Spinal cord (tissue), 10 donors: ENCODE results near the gene LCE1B. TPM values are rescaled to one million over a fixed set of nuclear protein-coding genes. Genes with fewer than 3 reads are reported as not detected.

Source experiments
- DNase-seq, 6 donors: peaks; one replicate each; pipeline versions ENCODE4 v3.0.0 to v3.0.0-alpha.2; 2013 to 2015; ENCODE audit warnings: low spot score in 6 of 6, low read depth in 4 of 6
- H3K27ac ChIP-seq: one replicate; pipeline ENCODE4 v1.5.1; 2013; ENCODE audit warnings: low read depth, low read length, control low read depth
- H3K27me3 ChIP-seq: one replicate; pipeline ENCODE4 v1.6.1; 2013; ENCODE audit warnings: low read length; ENCODE audit not compliant: control insufficient read depth, insufficient read depth
- H3K36me3 ChIP-seq: one replicate; pipeline ENCODE4 v1.6.1; 2013; ENCODE audit warnings: low read length; ENCODE audit not compliant: control insufficient read depth, insufficient read depth
- H3K4me1 ChIP-seq: one replicate; pipeline ENCODE4 v1.6.1; 2013; ENCODE audit warnings: low read length; ENCODE audit not compliant: control insufficient read depth, insufficient read depth
- H3K4me3 ChIP-seq: one replicate; pipeline ENCODE4 v1.5.1; 2013; ENCODE audit warnings: low read depth, low read length, control low read depth
- H3K9me3 ChIP-seq: one replicate; pipeline ENCODE4 v1.6.1; 2013; ENCODE audit warnings: low read length; ENCODE audit not compliant: control insufficient read depth, insufficient read depth
- WGBS: methylation state at CpG from one replicate; pipeline ENCODE4 v1.1.5; 2013; ENCODE audit warnings: missing lambda C conversion rate; ENCODE audit not compliant: insufficient coverage; 5-methylcytosine and 5-hydroxymethylcytosine counted together
- polyA plus RNA-seq, 2 donors: library from polyadenylated mRNA; unstranded; fragments of 120-200 nt; gene quantifications; one replicate each; pipeline ENCODE4 v1.2.1, GENCODE V29; 2013; ENCODE audit not compliant: insufficient read length in 2 of 2
- total RNA-seq, 2 donors: library from RNA; depleted of rRNA in 1 of 2; stranded (reverse); fragments of 120-200 nt in 1 of 2; fragments of >200 nt in 1 of 2; gene quantifications; one replicate each; pipeline versions ENCODE4 v1.2.3 to v1.2.4, GENCODE V29; 2013 to 2014
- donor health status: healthy.

Gene LCE1B
- total and polyA plus RNA-seq, 4 donors = not detected

DNA sequence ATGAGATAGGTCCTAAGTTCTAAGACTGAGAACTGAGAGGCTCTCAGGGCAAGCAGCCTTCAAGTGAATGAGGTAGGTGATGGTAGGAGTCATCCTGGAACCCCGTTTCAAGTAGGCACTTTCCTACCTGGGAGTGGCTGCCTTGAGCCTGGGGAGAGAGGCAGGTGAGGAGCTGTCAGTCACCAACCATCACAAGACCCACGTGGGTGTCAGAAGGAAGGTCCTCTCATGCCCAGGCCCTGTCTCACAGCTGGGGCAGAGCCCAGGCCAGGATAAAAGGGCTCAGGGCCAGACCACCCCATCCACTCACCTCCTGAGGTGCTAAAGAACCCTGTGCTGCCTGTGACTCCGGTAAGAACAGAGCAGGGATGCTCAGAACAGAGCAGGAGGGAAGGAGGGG, 15.3 kb upstream of the LCE1B start, which contains the start of gene LCE1D:
TSS of gene LCE1D (plus strand) at position 301 of the 400 bp plus-strand sequence. CDS start 1,074 bp downstream, outside the sequence.
- WGBS = 60% methylated on average over 1 of the region's 3 CpGs
- H3K4me3 ChIP-seq = no peak within 1 kb of the TSS
- H3K27me3 ChIP-seq = no peaks in the 10 kb centered on the region
- no peaks in the 10 kb centered on the region for H3K36me3 ChIP-seq
- no peak within 1 kb of the TSS for H3K27ac ChIP-seq
- H3K4me1 ChIP-seq = peaks cover 10% of the 10 kb centered on the region
- no peak for DNase-seq
- H3K9me3 ChIP-seq = no peaks in the 10 kb centered on the region

DNA sequence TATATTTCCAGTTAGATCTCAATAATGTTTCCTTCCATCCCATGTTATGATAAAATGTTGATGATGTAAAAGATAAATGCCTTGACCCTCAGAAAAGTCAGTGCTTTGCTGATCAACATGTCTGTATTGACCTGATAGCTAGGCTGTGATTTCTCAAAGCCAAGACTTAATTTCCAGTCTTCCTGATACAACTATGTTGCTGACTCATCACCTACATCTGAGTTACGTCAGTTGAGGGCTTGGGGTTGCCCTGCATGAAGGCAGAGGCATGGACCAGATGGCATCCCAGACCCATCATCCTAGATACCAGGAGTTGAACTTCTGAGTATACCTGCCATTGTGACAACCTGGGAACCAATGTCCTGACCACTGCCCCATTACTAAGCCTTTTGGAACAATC, 10.4 kb upstream of the LCE1B start:
- no peak overlapping the region for H3K27ac ChIP-seq
- no peaks in the 10 kb centered on the region for H3K27me3 ChIP-seq
- H3K9me3 ChIP-seq = no peaks in the 10 kb centered on the region
- H3K36me3 ChIP-seq = no peaks in the 10 kb centered on the region
- peaks cover 9% of the 10 kb centered on the region for H3K4me1 ChIP-seq
- 100% methylated on average over 1 of the region's 1 CpG for whole genome bisulfite sequencing
- no peak for DNase-seq
- H3K4me3 ChIP-seq = no peak overlapping the region

DNA sequence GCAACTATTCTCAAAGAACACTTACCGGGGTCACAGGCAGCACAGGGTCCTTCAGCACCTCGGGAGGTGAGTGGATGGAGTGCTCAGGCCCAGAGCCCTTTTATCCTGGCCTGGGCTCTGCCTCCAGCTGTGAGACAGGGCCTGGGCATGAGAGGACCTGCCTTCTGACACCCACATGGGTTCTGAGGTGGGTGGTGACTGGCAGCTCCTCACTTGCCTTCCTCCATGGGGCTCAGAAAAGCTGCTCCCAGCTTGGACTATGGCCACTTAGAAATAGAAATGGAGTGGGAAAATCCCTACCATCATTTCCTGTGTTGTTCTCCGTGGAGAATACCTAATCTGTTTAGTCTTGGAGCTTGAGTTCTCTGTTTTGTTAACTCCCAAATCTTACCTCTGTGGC, 5.2 kb upstream of the LCE1B start, which contains the start of gene LCE1C:
TSS of gene LCE1C (minus strand) at position 76 of the 400 bp plus-strand sequence. CDS start 1,173 bp downstream, outside the sequence.
- Histone ChIP-seq H3K27ac (no peak within 1 kb of the TSS), H3K4me3 (no peak within 1 kb of the TSS), H3K36me3 (no peaks in the 10 kb centered on the region), H3K9me3 (no peaks in the 10 kb centered on the region), H3K27me3 (no peaks in the 10 kb centered on the region), H3K4me1 (no peaks in the 10 kb centered on the region)
- no peak for DNase-seq
- 90% methylated on average over 2 of the region's 3 CpGs for WGBS

DNA sequence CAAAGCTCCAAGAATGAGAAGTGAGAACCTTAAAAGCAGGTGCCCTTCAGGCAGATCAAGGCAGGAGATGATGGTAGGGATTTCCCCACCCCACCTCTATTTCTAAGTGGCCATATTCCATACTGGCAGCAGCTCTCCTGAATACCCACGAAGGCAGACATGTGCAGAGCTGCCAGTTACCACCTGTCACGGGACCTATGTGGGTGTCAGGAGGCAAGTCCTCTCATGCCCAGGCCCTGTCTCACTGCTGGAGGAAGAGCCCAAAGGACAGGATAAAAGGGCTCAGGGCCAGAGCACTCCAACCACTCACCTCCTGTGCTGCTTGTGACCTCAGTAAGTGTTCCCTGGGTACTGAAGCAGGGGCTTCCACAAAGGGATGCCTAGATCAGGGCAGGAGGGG, 721 bp upstream of the LCE1B start:
- H3K4me3 ChIP-seq = no peak overlapping the region
- 73% methylated on average over 2 of the region's 2 CpGs for WGBS

DNA sequence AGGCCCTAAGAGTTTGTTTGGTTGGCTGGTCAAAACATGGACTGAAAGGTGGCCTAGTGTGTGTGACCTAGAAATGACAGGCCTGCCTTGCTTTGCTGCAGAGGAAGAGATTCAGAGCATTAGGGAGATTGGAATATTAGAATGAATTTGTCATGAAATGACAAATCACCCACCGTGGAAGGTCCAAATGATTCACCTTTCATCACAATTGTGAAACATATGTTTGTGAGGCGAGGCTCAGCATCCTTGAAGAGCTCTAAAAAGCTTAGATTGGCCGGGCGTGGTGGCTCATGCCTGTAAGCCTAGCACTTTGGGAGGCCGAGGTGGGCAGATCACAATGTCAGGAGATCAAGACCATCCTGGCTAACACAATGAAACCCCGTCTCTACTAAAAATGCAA, 5.5 kb downstream of the LCE1B start:
- Histone ChIP-seq H3K4me3 (no peak overlapping the region), H3K27ac (no peak overlapping the region), H3K27me3 (no peaks in the 10 kb centered on the region), H3K4me1 (no peaks in the 10 kb centered on the region), H3K36me3 (no peaks in the 10 kb centered on the region), H3K9me3 (no peaks in the 10 kb centered on the region)
- 91% methylated on average over 4 of the region's 6 CpGs for WGBS
- no peak for DNase-seq

More for the DNA sequence above, 721 bp upstream of the LCE1B start:
- no peaks in the 10 kb centered on the region for H3K27me3 ChIP-seq
- no peaks in the 10 kb centered on the region for H3K9me3 ChIP-seq
- no peak overlapping the region for H3K27ac ChIP-seq
- no peaks in the 10 kb centered on the region for H3K4me1 ChIP-seq
- H3K36me3 ChIP-seq = no peaks in the 10 kb centered on the region
- DNase-seq = no peak

DNA sequence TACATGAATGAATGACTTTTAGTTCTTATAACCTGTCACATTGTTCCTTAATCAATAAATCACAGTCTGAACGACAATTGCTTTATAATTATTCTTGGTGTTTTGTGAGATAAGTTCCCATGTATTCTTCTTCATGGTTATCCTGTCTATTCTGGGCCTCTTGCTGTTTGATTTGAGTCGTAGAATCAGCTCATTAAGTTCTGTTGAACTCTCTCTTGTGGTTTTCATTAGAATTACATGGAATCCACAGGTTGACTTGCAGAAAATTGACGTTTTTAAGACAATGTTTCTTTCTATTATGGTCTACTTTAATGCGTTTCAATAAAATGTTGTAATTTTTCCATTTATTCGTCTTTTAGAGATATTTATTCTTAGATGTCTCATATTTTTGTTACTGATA, 11.5 kb downstream of the LCE1B start:
- Histone ChIP-seq H3K27ac (no peak overlapping the region), H3K4me1 (no peaks in the 10 kb centered on the region), H3K36me3 (no peaks in the 10 kb centered on the region), H3K27me3 (no peaks in the 10 kb centered on the region), H3K4me3 (no peak overlapping the region), H3K9me3 (no peaks in the 10 kb centered on the region)
- DNase-seq = no peak
- WGBS = no CpG with 5 or more reads among the region's 5 CpGs

DNA sequence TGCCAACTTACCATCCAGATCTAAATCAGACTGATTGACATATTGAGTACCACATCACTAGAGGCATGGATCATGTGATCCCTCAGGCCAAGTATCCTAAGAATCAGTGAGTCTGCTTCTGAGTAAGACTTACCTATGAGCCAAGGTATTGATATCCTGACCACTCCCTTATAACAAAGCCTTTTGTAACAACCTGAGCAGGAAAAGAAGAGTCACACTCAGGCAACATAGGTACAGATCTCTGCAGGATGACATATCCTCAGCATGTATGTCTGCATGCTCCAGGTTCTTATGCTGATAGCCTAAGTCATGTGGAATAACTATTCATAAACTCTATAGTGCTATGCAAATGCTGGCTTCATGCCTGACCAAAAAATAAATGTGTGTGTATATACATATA, 13.2 kb downstream of the LCE1B start:
- Histone ChIP-seq H3K36me3 (no peaks in the 10 kb centered on the region), H3K27ac (no peak overlapping the region), H3K4me3 (no peak overlapping the region), H3K4me1 (no peaks in the 10 kb centered on the region), H3K9me3 (no peaks in the 10 kb centered on the region), H3K27me3 (no peaks in the 10 kb centered on the region)
- no peak for DNase-seq

DNA sequence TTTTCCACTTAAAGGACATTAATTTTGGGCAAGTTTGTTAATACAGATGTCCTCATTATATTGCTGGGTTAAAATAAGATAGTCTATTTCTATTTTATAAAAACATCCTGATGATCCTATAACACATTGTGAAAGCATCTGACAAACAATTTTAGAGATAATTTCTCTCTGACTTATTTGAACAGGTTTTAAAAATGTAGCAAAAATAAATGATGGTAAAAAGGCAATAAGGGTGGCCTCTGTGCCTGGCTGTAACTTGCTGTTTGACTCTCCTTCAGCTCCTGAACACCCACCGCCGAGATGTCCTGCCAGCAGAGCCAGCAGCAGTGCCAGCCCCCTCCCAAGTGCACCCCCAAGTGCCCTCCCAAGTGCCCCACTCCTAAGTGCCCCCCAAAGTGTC, 15.4 kb downstream of the LCE1B start, which contains the start of gene LCE1A:
TSS of gene LCE1A (plus strand) at position 301 of the 400 bp plus-strand sequence. CDS start at position 301, 0 bp downstream.
- Histone ChIP-seq H3K4me1 (no peaks in the 10 kb centered on the region), H3K9me3 (no peaks in the 10 kb centered on the region), H3K4me3 (no peak within 1 kb of the TSS), H3K27ac (no peak within 1 kb of the TSS), H3K36me3 (no peaks in the 10 kb centered on the region), H3K27me3 (no peaks in the 10 kb centered on the region)
- DNase-seq = no peak
- WGBS = 82% methylated on average over 2 of the region's 2 CpGs

DNA sequence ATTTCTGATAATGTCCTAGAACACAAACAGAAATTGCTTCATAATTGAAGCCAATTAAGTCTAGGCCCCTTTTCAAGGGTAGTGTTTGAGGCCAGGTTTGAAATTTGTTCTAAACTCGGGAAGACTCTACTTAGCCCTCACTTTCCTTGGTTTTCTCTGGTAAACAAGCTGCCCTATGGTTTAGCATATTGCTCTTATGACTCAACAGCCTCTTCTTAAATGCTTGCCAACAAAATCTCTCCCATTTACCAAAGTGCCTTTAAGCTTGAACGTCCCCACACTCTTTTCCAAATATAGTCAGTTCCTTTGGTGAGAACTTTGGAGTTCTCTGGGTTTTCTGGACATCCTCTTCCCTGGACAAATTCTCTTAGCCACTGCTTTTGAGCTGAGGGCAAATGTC, 25.1 kb downstream of the LCE1B start:
- no peak for DNase-seq
- H3K9me3 ChIP-seq = no peaks in the 10 kb centered on the region
- no peaks in the 10 kb centered on the region for H3K4me1 ChIP-seq
- H3K36me3 ChIP-seq = no peaks in the 10 kb centered on the region
- H3K27ac ChIP-seq = no peak overlapping the region
- H3K4me3 ChIP-seq = no peak overlapping the region
- WGBS = no CpG with 5 or more reads among the region's 2 CpGs
- no peaks in the 10 kb centered on the region for H3K27me3 ChIP-seq

DNA sequence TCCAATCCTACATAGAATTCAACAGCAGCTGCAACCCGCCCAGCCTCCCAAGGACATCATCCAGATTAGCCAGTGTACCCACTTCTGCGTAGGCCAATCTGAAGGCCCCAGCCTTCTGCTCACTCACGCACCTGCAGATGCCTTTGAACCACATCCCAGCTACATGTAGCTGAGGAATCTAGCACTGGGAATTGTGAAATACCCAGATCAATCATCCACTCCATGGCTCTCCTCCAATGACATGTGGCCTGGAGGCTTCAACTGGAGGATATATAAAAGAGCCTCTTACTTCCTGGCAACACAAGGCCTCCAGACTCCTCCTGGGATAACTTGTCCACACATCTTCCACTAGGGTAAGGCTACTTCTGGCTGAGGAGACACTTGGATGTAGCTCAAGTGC, 30.8 kb downstream of the LCE1B start, which contains the start of gene LCE6A:
TSS of gene LCE6A (plus strand) at position 301 of the 400 bp plus-strand sequence. CDS start 665 bp downstream, outside the sequence.
- WGBS = 89% methylated on average over 2 of the region's 3 CpGs
- H3K27ac ChIP-seq = no peak within 1 kb of the TSS

More for the DNA sequence above, 30.8 kb downstream of the LCE1B start, which contains the start of gene LCE6A:
- H3K4me3 ChIP-seq = no peak within 1 kb of the TSS
- DNase-seq = no peak
- H3K9me3 ChIP-seq = no peaks in the 10 kb centered on the region
- H3K27me3 ChIP-seq = no peaks in the 10 kb centered on the region
- H3K36me3 ChIP-seq = no peaks in the 10 kb centered on the region
- no peaks in the 10 kb centered on the region for H3K4me1 ChIP-seq
